ENCODE results near the gene TSPAN32. TPM values are rescaled to one million over a fixed set of nuclear protein-coding genes. Genes with fewer than 3 reads are reported as not detected.

TSPAN32 gene
- total RNA-seq, 5 donors from 2014 or later (not counting 1 experiment from before 2014, with no cell fraction given), result 66.9 to 185 (median 92.3) TPM

- no peak for ATAC-seq (replicated peaks in 1 of 4)
- peaks cover 3 to 15% (median 3%) of the 10 kb centered on the region in 3 donors for H3K9me3 Mint-ChIP-seq
- Histone ChIP-seq H3K4me1 (ENCODE audit: control insufficient read depth in 1 of 2, extremely low read depth in 1 of 2, insufficient read depth in 2 of 2, low read length in 2 of 2) (peaks cover 0 to 10% of the 10 kb centered on the region in 2 experiments), H3K27me3 (replicated peaks in 1 of 2; ENCODE audit: control insufficient read depth in 2 of 2, extremely low read depth in 1 of 2, insufficient read depth in 2 of 2, low read length in 1 of 2) (peaks cover 0 to 4% of the 10 kb centered on the region in 2 experiments), H3K4me3 (ENCODE audit: control insufficient read depth in 1 of 2, extremely low read depth in 1 of 2, low read length in 1 of 2) (no peak overlapping the region), H3K27ac (ENCODE audit: low read length) (no peak overlapping the region), H3K36me3 (ENCODE audit: control insufficient read depth in 2 of 2, extremely low read depth in 1 of 2, insufficient read depth in 1 of 2, low read length in 1 of 2) (peaks cover 0 to 2% of the 10 kb centered on the region in 2 donors), H3K9me3 (peaks cover 3% of the 10 kb centered on the region)
- peaks cover 0 to 3% of the 10 kb centered on the region in 2 donors for H3K27me3 Mint-ChIP-seq
- DNase-seq, result peak in 2 of 35 experiments; percentile 4 to 22
- no peak overlapping the region for H3K27ac Mint-ChIP-seq
- 46% methylated on average over 11 of the region's 16 CpGs for WGBS (ENCODE audit: insufficient coverage)
- no peak overlapping the region for H3K4me3 Mint-ChIP-seq
- ChIA-PET POLR2A (no interaction called here), CTCF (interaction anchor here in 1 of 2 donors (0.5 kb wide), 1 partner anchor 59 kb away, joined by 3 read pairs; no protein-coding TSS in a partner anchor)
- peaks cover 17 to 23% (median 20%) of the 10 kb centered on the region in 3 donors for H3K4me1 Mint-ChIP-seq
- peaks cover 5% of the 10 kb centered on the region for H3K36me3 Mint-ChIP-seq
Measured at GRCh38 chr11:2287091-2287490, 14.7 kb upstream of the TSPAN32 start.

DNA sequence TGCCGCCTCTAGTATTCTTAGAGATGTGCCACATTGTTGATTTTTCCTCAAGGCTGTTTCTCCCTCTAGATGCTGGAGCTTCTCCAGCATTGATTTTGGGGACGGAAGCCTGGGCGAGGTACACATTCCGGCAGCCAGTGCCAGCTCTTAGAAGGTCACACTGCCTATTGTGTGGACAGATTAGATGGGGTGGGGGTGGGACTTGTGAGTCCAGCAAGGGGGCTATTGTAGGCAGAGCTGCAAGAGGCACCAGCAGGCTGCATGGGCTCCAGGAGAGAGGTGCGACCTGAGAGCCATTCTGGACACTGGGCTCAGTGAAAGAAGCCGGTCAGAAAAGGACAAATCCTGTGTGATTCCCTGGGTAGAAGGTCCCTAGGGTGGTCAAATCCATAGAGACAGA lies 12.5 kb upstream of the TSPAN32 start:
- Mint-ChIP-seq H3K4me3 (no peak overlapping the region), H3K4me1 (peaks cover 25 to 35% (median 31%) of the 10 kb centered on the region in 3 donors), H3K9me3 (no peaks in the 10 kb centered on the region), H3K36me3 (peaks cover 5% of the 10 kb centered on the region), H3K27ac (no peak overlapping the region), H3K27me3 (no peaks in the 10 kb centered on the region)
- no peaks in the 10 kb centered on the region for H3K9me3 ChIP-seq
- H3K36me3 ChIP-seq (ENCODE audit: control insufficient read depth in 2 of 2, extremely low read depth in 1 of 2, insufficient read depth in 1 of 2, low read length in 1 of 2), result peaks cover 0 to 2% of the 10 kb centered on the region in 2 donors
- DNase-seq, result peak in 1 of 35 experiments; percentile 2
- WGBS (ENCODE audit: insufficient coverage), result 98% methylated on average over 6 of the region's 6 CpGs
- peaks cover 0 to 27% of the 10 kb centered on the region in 2 experiments for H3K4me1 ChIP-seq (ENCODE audit: control insufficient read depth in 1 of 2, extremely low read depth in 1 of 2, insufficient read depth in 2 of 2, low read length in 2 of 2)
- H3K27me3 ChIP-seq (replicated peaks in 1 of 2; ENCODE audit: control insufficient read depth in 2 of 2, extremely low read depth in 1 of 2, insufficient read depth in 2 of 2, low read length in 1 of 2), result peaks cover 0 to 4% of the 10 kb centered on the region in 2 experiments
- ChIA-PET CTCF (no interaction called here), POLR2A (no interaction called here)
- H3K27ac ChIP-seq (ENCODE audit: low read length), result no peak overlapping the region
- ATAC-seq (replicated peaks in 1 of 4), result no peak
- H3K4me3 ChIP-seq (ENCODE audit: control insufficient read depth in 1 of 2, extremely low read depth in 1 of 2, low read length in 1 of 2), result no peak overlapping the region

DNA sequence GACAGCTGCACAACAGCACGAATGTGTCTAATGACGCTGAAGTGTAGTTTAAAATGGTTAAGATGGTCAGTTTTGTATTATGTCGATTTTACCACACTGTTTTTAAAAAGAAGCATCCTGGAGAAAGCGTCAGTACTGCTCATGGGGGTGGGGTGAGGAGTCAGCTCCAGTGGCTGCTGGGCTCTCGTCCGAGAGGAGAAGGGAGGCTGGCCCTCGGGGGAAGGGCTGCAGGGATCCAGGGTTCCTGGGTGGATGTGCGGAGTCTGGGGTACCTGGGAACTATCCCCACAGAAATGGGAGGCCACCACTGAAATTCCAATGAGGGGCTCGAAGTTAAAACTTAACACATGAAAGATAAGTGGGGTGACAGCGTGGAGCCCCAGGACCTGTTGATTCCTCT lies 12.0 kb upstream of the TSPAN32 start:
- ChIA-PET POLR2A (no interaction called here), CTCF (no interaction called here)
- Mint-ChIP-seq H3K27ac (no peak overlapping the region), H3K4me1 (peaks cover 30 to 40% (median 31%) of the 10 kb centered on the region in 3 donors), H3K4me3 (no peak overlapping the region), H3K36me3 (peaks cover 5% of the 10 kb centered on the region), H3K9me3 (no peaks in the 10 kb centered on the region), H3K27me3 (no peaks in the 10 kb centered on the region)
- Histone ChIP-seq H3K9me3 (no peaks in the 10 kb centered on the region), H3K27ac (ENCODE audit: low read length) (no peak overlapping the region), H3K4me1 (ENCODE audit: control insufficient read depth in 1 of 2, extremely low read depth in 1 of 2, insufficient read depth in 2 of 2, low read length in 2 of 2) (peaks cover 0 to 32% of the 10 kb centered on the region in 2 experiments), H3K27me3 (replicated peaks in 1 of 2; ENCODE audit: control insufficient read depth in 2 of 2, extremely low read depth in 1 of 2, insufficient read depth in 2 of 2, low read length in 1 of 2) (peaks cover 0 to 4% of the 10 kb centered on the region in 2 experiments), H3K36me3 (ENCODE audit: control insufficient read depth in 2 of 2, extremely low read depth in 1 of 2, insufficient read depth in 1 of 2, low read length in 1 of 2) (peaks cover 2% of the 10 kb centered on the region in 2 donors), H3K4me3 (ENCODE audit: control insufficient read depth in 1 of 2, extremely low read depth in 1 of 2, low read length in 1 of 2) (no peak overlapping the region)
- no peak for DNase-seq
- WGBS (ENCODE audit: insufficient coverage), result 92% methylated on average over 8 of the region's 10 CpGs
- ATAC-seq (replicated peaks in 1 of 4), result no peak

DNA sequence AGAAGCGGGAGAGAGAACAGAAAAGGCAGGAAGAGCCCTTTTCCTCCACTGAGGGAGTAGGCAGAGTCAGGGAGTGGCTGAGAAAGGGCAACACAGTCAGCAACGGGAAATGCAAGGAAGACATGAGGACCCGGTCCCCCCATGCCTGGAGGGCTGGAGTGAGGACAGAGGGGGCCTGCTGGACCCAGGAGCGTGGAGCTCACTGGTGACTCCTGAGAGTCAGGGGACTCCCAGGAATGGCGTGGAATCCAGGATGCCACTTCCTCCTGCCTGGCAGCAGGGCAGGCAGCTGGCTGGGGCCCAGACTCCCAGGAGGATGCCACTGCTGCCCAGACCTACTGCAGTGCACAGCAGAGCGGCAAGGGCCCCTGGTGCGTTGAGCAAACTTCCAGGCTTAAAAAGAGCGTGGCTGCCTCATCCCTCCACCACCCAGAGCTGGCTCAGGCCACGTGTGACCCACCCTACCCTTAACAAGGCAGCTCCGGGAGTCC lies 11.4 kb upstream of the TSPAN32 start:
- Mint-ChIP-seq H3K27ac (no peak overlapping the region), H3K4me1 (peaks cover 31 to 41% (median 31%) of the 10 kb centered on the region in 3 donors), H3K36me3 (peaks cover 5% of the 10 kb centered on the region), H3K27me3 (no peaks in the 10 kb centered on the region), H3K9me3 (no peaks in the 10 kb centered on the region), H3K4me3 (no peak overlapping the region)
- ChIA-PET POLR2A (no interaction called here), CTCF (no interaction called here)
- H3K4me1 ChIP-seq (ENCODE audit: control insufficient read depth in 1 of 2, extremely low read depth in 1 of 2, insufficient read depth in 2 of 2, low read length in 2 of 2), result peaks cover 0 to 32% of the 10 kb centered on the region in 2 experiments
- no peaks in the 10 kb centered on the region for H3K9me3 ChIP-seq
- H3K27me3 ChIP-seq (replicated peaks in 1 of 2; ENCODE audit: control insufficient read depth in 2 of 2, extremely low read depth in 1 of 2, insufficient read depth in 2 of 2, low read length in 1 of 2), result peaks cover 0 to 4% of the 10 kb centered on the region in 2 experiments
- DNase-seq, result peak in 2 of 35 experiments; percentile 0 to 17
- H3K4me3 ChIP-seq (ENCODE audit: control insufficient read depth in 1 of 2, extremely low read depth in 1 of 2, low read length in 1 of 2), result no peak overlapping the region
- 79% methylated on average over 9 of the region's 10 CpGs for WGBS (ENCODE audit: insufficient coverage)
- H3K27ac ChIP-seq (ENCODE audit: low read length), result no peak overlapping the region
- no peak for ATAC-seq (replicated peaks in 1 of 4)
- peaks cover 2 to 3% of the 10 kb centered on the region in 2 donors for H3K36me3 ChIP-seq (ENCODE audit: control insufficient read depth in 2 of 2, extremely low read depth in 1 of 2, insufficient read depth in 1 of 2, low read length in 1 of 2)

DNA sequence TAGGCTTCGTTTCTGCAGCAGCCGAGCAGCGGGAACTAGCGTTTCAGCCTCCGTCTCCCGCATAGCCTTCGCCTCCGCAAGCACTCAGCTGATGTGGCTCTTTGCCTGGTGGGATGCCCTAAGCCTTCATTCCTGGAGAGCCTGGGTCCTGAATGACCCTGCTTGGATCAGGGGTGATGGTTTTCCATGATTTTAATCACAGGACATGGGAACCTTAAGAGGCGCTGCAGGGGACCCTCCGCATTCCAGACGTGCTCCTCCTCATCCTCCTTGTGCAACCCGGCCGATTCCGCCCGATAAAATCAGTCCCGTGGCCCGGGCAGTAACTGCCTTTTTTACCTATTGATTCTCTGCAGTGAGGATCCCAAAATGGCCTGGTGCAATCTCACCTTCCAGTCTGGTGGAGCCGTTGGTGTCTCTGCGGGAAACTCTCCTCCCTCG lies 8.3 kb upstream of the TSPAN32 start:
- ChIA-PET POLR2A (no interaction called here), CTCF (no interaction called here)
- Histone ChIP-seq H3K36me3 (ENCODE audit: control insufficient read depth in 2 of 2, extremely low read depth in 1 of 2, insufficient read depth in 1 of 2, low read length in 1 of 2) (peaks cover 10 to 23% of the 10 kb centered on the region in 2 donors), H3K27me3 (replicated peaks in 1 of 2; ENCODE audit: control insufficient read depth in 2 of 2, extremely low read depth in 1 of 2, insufficient read depth in 2 of 2, low read length in 1 of 2) (peaks cover 0 to 4% of the 10 kb centered on the region in 2 experiments), H3K9me3 (no peaks in the 10 kb centered on the region), H3K4me3 (ENCODE audit: control insufficient read depth in 1 of 2, extremely low read depth in 1 of 2, low read length in 1 of 2) (no peak overlapping the region), H3K27ac (ENCODE audit: low read length) (no peak overlapping the region), H3K4me1 (ENCODE audit: control insufficient read depth in 1 of 2, extremely low read depth in 1 of 2, insufficient read depth in 2 of 2, low read length in 2 of 2) (peaks cover 0 to 50% of the 10 kb centered on the region in 2 experiments)
- peak overlapping the region in 1 of 2 donors; percentile 16 for H3K27ac Mint-ChIP-seq
- peaks cover 21 to 35% (median 35%) of the 10 kb centered on the region in 3 donors for H3K4me1 Mint-ChIP-seq
- no peaks in the 10 kb centered on the region for H3K9me3 Mint-ChIP-seq
- H3K36me3 Mint-ChIP-seq, result peaks cover 11% of the 10 kb centered on the region
- WGBS (ENCODE audit: insufficient coverage), result 69% methylated on average over 16 of the region's 20 CpGs
- DNase-seq (no peak), ATAC-seq (replicated peaks in 1 of 4) (no peak)
- no peaks in the 10 kb centered on the region for H3K27me3 Mint-ChIP-seq
- H3K4me3 Mint-ChIP-seq, result peak overlapping the region in 1 of 3 donors; percentile 50

DNA sequence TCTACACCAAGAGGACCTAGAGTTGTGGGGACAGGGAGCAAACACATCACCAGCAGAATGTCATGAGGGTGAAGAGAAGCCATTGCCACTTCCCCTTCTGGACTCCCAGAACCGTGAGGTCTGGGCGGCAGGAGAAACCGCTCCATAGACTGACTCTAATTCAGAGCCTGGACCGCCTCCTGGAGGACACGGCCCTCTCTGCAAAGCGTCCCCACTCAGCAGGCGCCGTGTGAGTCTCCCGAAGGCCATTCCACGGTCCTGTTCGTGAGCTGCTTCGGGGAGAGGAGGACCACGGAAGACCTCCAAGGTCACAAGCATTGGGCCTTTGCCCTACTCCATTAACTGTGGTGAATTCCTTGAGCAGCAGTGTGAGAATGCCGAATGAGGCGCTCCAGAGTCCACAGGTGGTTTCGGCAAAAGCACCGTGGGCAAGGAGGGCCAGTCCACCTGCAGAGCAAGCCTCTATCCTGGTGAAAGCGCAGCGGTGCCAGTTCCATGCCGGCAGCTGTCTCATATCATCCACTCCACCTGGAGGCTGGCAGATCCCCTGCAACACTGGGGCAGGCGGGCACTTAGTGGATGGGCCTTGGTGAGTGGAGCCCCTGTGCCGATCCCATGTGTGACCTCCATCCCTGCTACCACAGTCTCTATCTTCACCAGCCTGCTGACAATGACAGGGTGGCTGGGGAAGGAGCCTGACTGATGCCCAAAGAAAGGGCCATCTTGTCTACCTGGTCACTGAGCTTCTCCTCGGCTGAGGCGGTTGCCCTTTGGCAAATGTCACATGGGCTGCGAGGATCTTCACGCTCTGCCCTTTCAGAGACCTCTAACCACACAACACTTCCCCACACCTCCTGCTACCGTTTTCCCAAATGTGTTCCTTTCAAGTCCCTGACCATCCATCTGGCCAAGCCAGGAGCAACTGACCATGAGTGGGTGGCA lies 7.6 kb upstream of the TSPAN32 start:
- H3K4me3 ChIP-seq (ENCODE audit: control insufficient read depth in 1 of 2, extremely low read depth in 1 of 2, low read length in 1 of 2), result no peak overlapping the region
- peaks cover 3 to 57% of the 10 kb centered on the region in 2 experiments for H3K4me1 ChIP-seq (ENCODE audit: control insufficient read depth in 1 of 2, extremely low read depth in 1 of 2, insufficient read depth in 2 of 2, low read length in 2 of 2)
- 64% methylated on average over 19 of the region's 27 CpGs for WGBS (ENCODE audit: insufficient coverage)
- Mint-ChIP-seq H3K27ac (peak overlapping the region; percentile 16 to 28), H3K36me3 (peaks cover 11% of the 10 kb centered on the region), H3K4me1 (peaks cover 24 to 41% (median 39%) of the 10 kb centered on the region in 3 donors), H3K4me3 (peak overlapping the region in 1 of 3 donors; percentile 50), H3K27me3 (no peaks in the 10 kb centered on the region), H3K9me3 (no peaks in the 10 kb centered on the region)
- ATAC-seq (replicated peaks in 1 of 4), result no peak
- DNase-seq, result peak in 2 of 35 experiments; percentile 2 to 22
- CTCF ChIA-PET, result interaction anchor here in 1 of 2 donors (1.0 kb wide), 1 partner anchor 10 kb away, joined by 3 read pairs; no protein-coding TSS in a partner anchor
- no peaks in the 10 kb centered on the region for H3K9me3 ChIP-seq
- POLR2A ChIA-PET, result no interaction called here
- peak overlapping the region; percentile 53 for H3K27ac ChIP-seq (ENCODE audit: low read length)
- H3K36me3 ChIP-seq (ENCODE audit: control insufficient read depth in 2 of 2, extremely low read depth in 1 of 2, insufficient read depth in 1 of 2, low read length in 1 of 2), result peaks cover 11 to 27% of the 10 kb centered on the region in 2 donors
- peaks cover 0 to 4% of the 10 kb centered on the region in 2 experiments for H3K27me3 ChIP-seq (replicated peaks in 1 of 2; ENCODE audit: control insufficient read depth in 2 of 2, extremely low read depth in 1 of 2, insufficient read depth in 2 of 2, low read length in 1 of 2)
